GM21381 (cell line): Measurements from ENCODE around the gene TMPRSS15.

Experiments
- ATAC-seq: cut with Tn5 transposase; IDR thresholded peaks from one replicate; pipeline ENCODE4 v1.9.1; 2021; ENCODE audit warnings: mild to moderate bottlenecking, moderate library complexity; ENCODE audit not compliant: unreplicated experiment

TMPRSS15 gene

GRCh38 chr21:18350216-18350615 lies 53.4 kb downstream of the TMPRSS15 start:
- no peak for ATAC-seq

GRCh38 chr21:18349468-18349867 lies 54.1 kb downstream of the TMPRSS15 start:
- ATAC-seq: no peak

GRCh38 chr21:18340387-18340942 lies 63.1 kb downstream of the TMPRSS15 start:
- ATAC-seq: no peak

GRCh38 chr21:18335651-18336236 lies 67.8 kb downstream of the TMPRSS15 start:
- no peak for ATAC-seq

GRCh38 chr21:18334066-18334465 lies 69.5 kb downstream of the TMPRSS15 start:
- no peak for ATAC-seq

GRCh38 chr21:18318156-18318555 lies 85.4 kb downstream of the TMPRSS15 start:
- ATAC-seq: no peak

- no peak for ATAC-seq
Observed at GRCh38 chr21:18298228-18298627, 105.4 kb downstream of the TMPRSS15 start.

GRCh38 chr21:18294100-18294499 lies 109.5 kb downstream of the TMPRSS15 start:
- no peak for ATAC-seq

GRCh38 chr21:18289876-18290275 lies 113.7 kb downstream of the TMPRSS15 start:
- ATAC-seq: no peak

GRCh38 chr21:18285379-18285778 lies 118.2 kb downstream of the TMPRSS15 start:
- ATAC-seq: no peak

- ATAC-seq: no peak
Observed at GRCh38 chr21:18275781-18276180, 127.8 kb downstream of the TMPRSS15 start.

GRCh38 chr21:18274370-18274769 lies 129.2 kb downstream of the TMPRSS15 start:
- no peak for ATAC-seq

GRCh38 chr21:18273400-18273799 lies 130.2 kb downstream of the TMPRSS15 start:
- no peak for ATAC-seq

- ATAC-seq: no peak
Observed at GRCh38 chr21:18269856-18270255, 133.7 kb downstream of the TMPRSS15 start.

- no peak for ATAC-seq
Observed at GRCh38 chr21:18268906-18269305, 134.7 kb downstream of the TMPRSS15 start.

- no peak for ATAC-seq
Observed at GRCh38 chr21:18267496-18267895, 136.1 kb downstream of the TMPRSS15 start.

GRCh38 chr21:18265944-18266343 lies 137.6 kb downstream of the TMPRSS15 start:
- no peak for ATAC-seq

GRCh38 chr21:18253799-18254198 lies 149.8 kb downstream of the TMPRSS15 start:
- no peak for ATAC-seq

GRCh38 chr21:18253221-18253620 lies 150.4 kb downstream of the TMPRSS15 start:
- ATAC-seq: no peak

GRCh38 chr21:18252680-18253079 lies 150.9 kb downstream of the TMPRSS15 start:
- no peak for ATAC-seq

- no peak for ATAC-seq
Observed at GRCh38 chr21:18252256-18252655, 151.3 kb downstream of the TMPRSS15 start.

GRCh38 chr21:18251065-18251464 lies 152.5 kb downstream of the TMPRSS15 start:
- ATAC-seq: no peak

GRCh38 chr21:18249672-18250071 lies 153.9 kb downstream of the TMPRSS15 start:
- peak; percentile 59 for ATAC-seq
